DMS 273 treated with DMSO at 0.1 percent for 48 hours (cell line): Measurements from ENCODE around the gene ZW10.

Source experiments
- DNase-seq: peaks from one replicate; lab custom pipeline; 2025; lab: John Stamatoyannopoulos, UW

Gene ZW10

GRCh38 chr11:113697111-113697510 lies 76.4 kb downstream of the ZW10 start:
- DNase-seq, result no peak

- no peak for DNase-seq
Measured at GRCh38 chr11:113695207-113695606, 78.3 kb downstream of the ZW10 start.

- no peak for DNase-seq
Measured at GRCh38 chr11:113694390-113694789, 79.1 kb downstream of the ZW10 start.

- DNase-seq, result no peak
Measured at GRCh38 chr11:113693030-113693429, 80.5 kb downstream of the ZW10 start.

GRCh38 chr11:113690619-113691569 lies 82.6 kb downstream of the ZW10 start:
- no peak for DNase-seq

- DNase-seq, result no peak
Measured at GRCh38 chr11:113689768-113690618, 83.5 kb downstream of the ZW10 start.

- no peak for DNase-seq
Measured at GRCh38 chr11:113685654-113686359, 87.7 kb downstream of the ZW10 start.

- DNase-seq, result no peak
Measured at GRCh38 chr11:113684496-113684895, 89.0 kb downstream of the ZW10 start.

GRCh38 chr11:113683481-113684046 lies 89.9 kb downstream of the ZW10 start:
- DNase-seq, result no peak
